ENCODE measurements around the gene RAET1E.

DNA sequence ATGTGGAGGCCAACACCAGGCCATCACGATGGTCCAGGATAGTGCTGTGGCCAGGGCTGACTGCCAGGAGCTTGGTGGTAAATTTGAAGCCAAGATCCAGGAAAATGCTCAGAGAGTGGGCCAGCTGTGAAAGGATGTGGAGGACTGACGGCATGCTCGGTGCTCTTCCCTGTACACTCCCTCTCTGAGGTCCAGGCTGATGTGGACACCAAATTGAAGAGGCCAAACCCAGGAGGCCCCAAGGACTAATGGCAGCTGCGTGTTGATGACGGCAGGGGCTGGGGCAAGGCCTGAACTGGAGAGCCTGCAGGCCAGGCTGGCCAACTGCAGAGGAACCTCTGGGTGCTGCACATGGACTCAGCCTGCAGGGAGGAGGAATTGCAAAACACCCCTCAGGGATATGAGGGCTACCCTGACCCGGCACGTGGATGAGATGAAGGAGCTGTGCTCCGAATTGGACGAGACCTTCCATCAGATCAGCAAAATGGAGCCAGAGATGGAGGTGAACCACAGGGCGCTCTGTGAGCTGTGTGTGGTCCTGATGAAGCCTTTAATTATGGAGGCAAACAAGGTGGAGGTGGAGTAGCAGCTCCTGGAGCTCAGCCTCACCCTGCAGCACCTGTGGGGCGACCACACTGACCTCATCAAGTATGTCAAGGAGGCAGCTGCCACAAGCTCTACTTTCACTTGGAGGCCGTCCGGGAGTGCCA is 6.9 kb upstream of the RAET1E start:
- TF ChIP-seq EZH2phosphoT487 (conservative IDR thresholded peaks at IDR 0.05; ENCODE audit: low read length): no peak
- TF ChIP-seq, protein P1, sequence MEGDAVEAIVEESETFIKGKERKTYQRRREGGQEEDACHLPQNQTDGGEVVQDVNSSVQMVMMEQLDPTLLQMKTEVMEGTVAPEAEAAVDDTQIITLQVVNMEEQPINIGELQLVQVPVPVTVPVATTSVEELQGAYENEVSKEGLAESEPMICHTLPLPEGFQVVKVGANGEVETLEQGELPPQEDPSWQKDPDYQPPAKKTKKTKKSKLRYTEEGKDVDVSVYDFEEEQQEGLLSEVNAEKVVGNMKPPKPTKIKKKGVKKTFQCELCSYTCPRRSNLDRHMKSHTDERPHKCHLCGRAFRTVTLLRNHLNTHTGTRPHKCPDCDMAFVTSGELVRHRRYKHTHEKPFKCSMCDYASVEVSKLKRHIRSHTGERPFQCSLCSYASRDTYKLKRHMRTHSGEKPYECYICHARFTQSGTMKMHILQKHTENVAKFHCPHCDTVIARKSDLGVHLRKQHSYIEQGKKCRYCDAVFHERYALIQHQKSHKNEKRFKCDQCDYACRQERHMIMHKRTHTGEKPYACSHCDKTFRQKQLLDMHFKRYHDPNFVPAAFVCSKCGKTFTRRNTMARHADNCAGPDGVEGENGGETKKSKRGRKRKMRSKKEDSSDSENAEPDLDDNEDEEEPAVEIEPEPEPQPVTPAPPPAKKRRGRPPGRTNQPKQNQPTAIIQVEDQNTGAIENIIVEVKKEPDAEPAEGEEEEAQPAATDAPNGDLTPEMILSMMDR (IDR thresholded peaks at IDR 0.05; ENCODE audit: insufficient read depth, low read length, poor library complexity, severe bottlenecking): no peak

Measured in SU-DHL-6 (cell line).